ENCODE data around the gene GRK5. TPM values are rescaled to one million over a fixed set of nuclear protein-coding genes. Genes with fewer than 3 reads are reported as not detected.

The GRK5 gene
- total and polyA plus RNA-seq, 9 of the 15 experiments (the other 6 are each of a cell fraction or from before 2014, with no cell fraction given) = 0.46 to 0.83 (median 0.67) TPM; not detected in 2

GRCh38 chr10:119211176-119211575 lies 3.8 kb downstream of the GRK5 start:
- Histone ChIP-seq H3K4me3 (no peak overlapping the region), H4K20me1 (replicated peaks; ENCODE audit: control insufficient read depth, insufficient read depth, low read length) (no peaks in the 10 kb centered on the region), H3K27ac (ENCODE audit: extremely low read depth, low read depth, low read length) (no peak overlapping the region), H3K27me3 (ENCODE audit: control insufficient read depth in 2 of 2, insufficient read depth in 2 of 2, low read length in 2 of 2) (no peaks in the 10 kb centered on the region), H3K79me2 (ENCODE audit: control insufficient read depth, insufficient read depth, low read length) (no peaks in the 10 kb centered on the region), H3K36me3 (ENCODE audit: control insufficient read depth, insufficient read depth, low read length) (no peaks in the 10 kb centered on the region), H3K4me1 (replicated peaks in 1 of 2; ENCODE audit: control insufficient read depth in 2 of 2, insufficient read depth in 2 of 2, low read length in 2 of 2) (peaks cover 8 to 20% of the 10 kb centered on the region in 2 experiments), H3K9me1 (ENCODE audit: control insufficient read depth, insufficient read depth, low read length) (no peaks in the 10 kb centered on the region), H3K4me2 (ENCODE audit: insufficient read depth, low read length) (no peak overlapping the region), H2AFZ (ENCODE audit: low read depth, low read length) (no peak overlapping the region), H3K9ac (ENCODE audit: insufficient read depth in 1 of 2, low read depth in 2 of 2, low read length in 2 of 2) (no peak overlapping the region), H3K9me3 (replicated peaks; ENCODE audit: control insufficient read depth, insufficient read depth, low read depth, low read length) (no peaks in the 10 kb centered on the region)
- intact Hi-C loops (cut with micrococcal nuclease) = no loop called here
- BruUV-seq (replicated peaks) = no TSS peak
- in situ Hi-C loops (cut with MboI) = no loop called here
- ChIA-PET CTCF (ENCODE audit: low intra/inter-chr PET ratio) (no interaction called here), POLR2A (no interaction called here)
- DNase-seq (ENCODE audit: extremely low read depth in 1 of 4, low spot score in 3 of 4) (no peak), FAIRE-seq (no peak), ATAC-seq (no peak)
- 50% methylated on average over 3 of the region's 3 CpGs for WGBS (ENCODE audit: insufficient coverage, low coverage, missing lambda C conversion rate)
- no peak for TF ChIP-seq ZNF280B (CRISPR knock-in tag; IDR thresholded peaks at IDR 0.05)
- no peak for TF ChIP-seq OTX1 (CRISPR knock-in tag; IDR thresholded peaks at IDR 0.05)
- TF ChIP-seq KAT2B (IDR thresholded peaks at IDR 0.05; ENCODE audit: low read depth, low read length) = no peak
- TF ChIP-seq PURB (CRISPR knock-in tag; IDR thresholded peaks at IDR 0.05; ENCODE audit: low read depth) = no peak
- no peak for TF ChIP-seq HDGF (IDR thresholded peaks at IDR 0.05)
- no peak for TF ChIP-seq GATAD2A (IDR thresholded peaks at IDR 0.05)
- TF ChIP-seq PHTF2 (CRISPR knock-in tag; IDR thresholded peaks at IDR 0.05) = no peak
- TF ChIP-seq HDAC6 (IDR thresholded peaks at IDR 0.05; ENCODE audit: low read depth, low read length) = no peak
- TF ChIP-seq MTA1 (IDR thresholded peaks at IDR 0.05; ENCODE audit: borderline replicate concordance) = no peak
- TF ChIP-seq UBTF (IDR thresholded peaks at IDR 0.05; ENCODE audit: borderline replicate concordance in 1 of 2, low read depth in 2 of 2, low read length in 2 of 2) = no peak
- TF ChIP-seq SREBF2 (CRISPR knock-in tag; IDR thresholded peaks at IDR 0.05) = no peak
- no peak for TF ChIP-seq GTF2A2 (tag; IDR thresholded peaks at IDR 0.05)
- TF ChIP-seq TCF7 (IDR thresholded peaks at IDR 0.05; ENCODE audit: borderline replicate concordance) = no peak
- no peak for TF ChIP-seq PCBP2 (IDR thresholded peaks at IDR 0.05; ENCODE audit: low read depth, low read length, poor library complexity, severe bottlenecking)

Data from K562 (cell line).